HG03103 (cell line): ENCODE measurements around the gene CLDND1.

Experiments used
- ATAC-seq: cut with Tn5 transposase; IDR thresholded peaks from one replicate; pipeline ENCODE4 v1.9.1; 2021; ENCODE audit warnings: low read depth; ENCODE audit not compliant: unreplicated experiment

The CLDND1 gene

DNA sequence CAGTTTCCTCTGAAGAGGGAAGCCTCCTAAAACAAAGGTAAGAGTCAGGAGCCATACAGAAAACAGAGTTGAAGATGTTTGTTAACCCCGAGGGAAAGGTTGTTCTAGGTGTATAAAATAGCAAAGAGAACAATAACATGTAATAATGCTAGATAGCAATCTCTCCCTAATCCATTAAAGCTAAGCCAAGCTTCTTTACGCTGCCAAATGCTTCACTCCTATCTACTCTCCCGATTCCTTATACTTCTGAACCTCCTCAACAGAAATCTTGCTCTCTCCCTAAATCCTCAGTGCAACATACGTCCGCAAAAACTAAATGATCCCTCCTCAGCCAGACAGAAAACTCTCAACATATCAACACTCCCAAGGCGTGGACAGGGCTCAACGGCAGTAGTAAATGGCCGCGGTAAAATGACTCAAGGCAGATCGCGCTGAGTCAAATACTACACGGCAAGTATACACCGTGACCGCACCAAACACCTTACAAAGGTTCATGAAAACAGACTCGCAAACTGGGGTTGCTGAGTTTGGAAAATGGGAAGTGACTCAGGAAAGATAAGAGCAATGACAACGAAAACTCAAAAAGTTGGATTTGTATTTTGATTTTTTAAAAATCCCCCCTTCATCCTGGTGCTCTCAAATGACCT is 682 bp downstream of the CLDND1 start:
- ATAC-seq = peak; percentile 35

DNA sequence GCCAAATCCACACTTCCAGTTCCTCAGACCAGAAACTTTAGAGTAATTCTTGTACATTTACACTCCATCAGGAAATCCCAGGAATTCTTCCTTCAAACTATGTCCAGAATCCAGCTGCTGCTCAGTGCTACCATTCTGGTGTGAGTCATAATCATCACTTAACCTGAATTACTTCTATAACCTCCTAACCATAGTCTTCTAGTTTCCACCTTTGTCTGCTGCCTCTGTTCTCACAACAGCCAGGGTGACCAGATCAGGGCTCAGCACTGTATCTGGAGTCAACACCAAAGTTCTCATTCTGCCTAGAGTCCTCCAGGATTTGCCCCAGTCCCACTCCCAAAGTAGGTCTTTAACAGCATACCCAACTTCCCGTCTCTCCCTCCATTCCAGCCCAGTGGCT is 3.4 kb downstream of the CLDND1 start:
- ATAC-seq = no peak

DNA sequence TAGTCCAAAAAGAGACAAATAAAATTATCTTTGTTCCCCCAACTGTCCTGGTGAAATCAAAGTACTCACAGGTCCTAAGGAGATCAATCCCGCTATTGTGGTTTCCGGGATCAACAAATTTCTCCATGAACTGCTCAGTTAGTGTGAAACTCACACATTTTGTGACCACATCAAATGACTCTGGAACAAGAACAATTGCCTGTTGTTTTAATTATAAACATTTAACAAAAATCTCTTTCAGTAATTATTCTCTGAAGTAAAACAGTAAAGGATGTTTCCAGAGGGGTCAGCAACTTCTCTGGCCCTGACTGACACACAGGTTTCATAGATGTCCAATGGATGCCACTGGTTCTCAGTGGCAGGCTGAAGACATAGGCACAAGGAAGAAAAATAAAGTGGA is 3.9 kb downstream of the CLDND1 start:
- ATAC-seq = no peak

- no peak for ATAC-seq
Measured at GRCh38 chr3:98514948-98515347, 7.8 kb downstream of the CLDND1 start.

DNA sequence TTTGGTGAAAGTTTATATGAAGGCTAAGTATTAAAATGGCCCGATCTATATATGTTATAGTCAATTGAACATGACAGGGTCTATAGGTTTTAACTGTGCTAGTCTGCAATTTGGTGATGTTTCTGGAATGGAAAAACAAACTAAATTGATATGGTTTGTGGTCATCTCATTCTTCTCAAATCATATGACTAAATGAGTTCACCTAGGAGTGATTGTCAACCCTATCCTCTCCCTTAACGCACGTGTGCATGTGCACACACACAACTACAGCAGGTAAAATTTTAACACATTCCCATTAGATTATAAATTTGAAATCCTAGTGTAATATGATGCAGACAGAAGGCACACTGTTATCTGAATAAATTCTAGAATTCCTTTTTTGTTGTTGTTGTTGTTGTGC is 9.0 kb downstream of the CLDND1 start:
- ATAC-seq = no peak

- no peak for ATAC-seq
Measured at GRCh38 chr3:98513091-98513511, 9.6 kb downstream of the CLDND1 start.

DNA sequence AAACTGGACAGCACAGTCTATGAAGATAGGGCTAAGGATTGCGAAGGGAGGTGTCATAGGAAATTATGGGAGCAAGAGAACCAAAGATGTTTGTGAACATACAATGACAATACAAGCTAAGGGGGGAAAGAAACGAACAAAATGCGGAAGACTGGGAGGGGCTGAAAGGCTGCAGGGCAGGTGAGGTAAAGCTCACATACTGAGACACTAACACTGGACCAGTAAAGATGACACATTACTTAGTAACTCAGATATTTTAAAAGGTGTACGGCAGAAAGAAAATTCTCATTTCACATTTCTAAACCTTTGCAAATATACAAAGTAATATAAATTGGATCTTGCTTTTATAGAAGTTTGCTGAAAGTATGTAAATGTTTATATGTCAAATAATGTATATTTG is 10.1 kb downstream of the CLDND1 start:
- no peak for ATAC-seq

- no peak for ATAC-seq
Measured at GRCh38 chr3:98508582-98508981, 14.1 kb downstream of the CLDND1 start.

DNA sequence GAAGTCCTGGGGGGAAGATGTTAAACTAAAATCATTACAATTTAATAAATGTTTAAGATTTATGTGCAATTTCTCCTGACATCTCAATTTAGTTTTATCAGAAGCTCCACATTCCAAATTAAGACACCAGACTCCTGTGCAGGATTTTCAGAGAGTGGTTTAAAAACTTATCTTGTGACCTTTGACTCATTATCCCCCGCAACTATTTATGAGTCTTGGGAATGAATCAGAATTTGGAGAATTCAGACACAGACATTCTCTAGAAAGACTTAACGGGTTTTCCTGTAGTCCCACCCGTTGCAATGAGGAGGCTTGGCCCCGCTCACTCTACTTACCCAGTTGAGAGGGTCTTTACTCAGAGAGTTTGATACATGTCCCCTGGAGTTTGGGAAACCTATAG is 18.2 kb downstream of the CLDND1 start:
- no peak for ATAC-seq

DNA sequence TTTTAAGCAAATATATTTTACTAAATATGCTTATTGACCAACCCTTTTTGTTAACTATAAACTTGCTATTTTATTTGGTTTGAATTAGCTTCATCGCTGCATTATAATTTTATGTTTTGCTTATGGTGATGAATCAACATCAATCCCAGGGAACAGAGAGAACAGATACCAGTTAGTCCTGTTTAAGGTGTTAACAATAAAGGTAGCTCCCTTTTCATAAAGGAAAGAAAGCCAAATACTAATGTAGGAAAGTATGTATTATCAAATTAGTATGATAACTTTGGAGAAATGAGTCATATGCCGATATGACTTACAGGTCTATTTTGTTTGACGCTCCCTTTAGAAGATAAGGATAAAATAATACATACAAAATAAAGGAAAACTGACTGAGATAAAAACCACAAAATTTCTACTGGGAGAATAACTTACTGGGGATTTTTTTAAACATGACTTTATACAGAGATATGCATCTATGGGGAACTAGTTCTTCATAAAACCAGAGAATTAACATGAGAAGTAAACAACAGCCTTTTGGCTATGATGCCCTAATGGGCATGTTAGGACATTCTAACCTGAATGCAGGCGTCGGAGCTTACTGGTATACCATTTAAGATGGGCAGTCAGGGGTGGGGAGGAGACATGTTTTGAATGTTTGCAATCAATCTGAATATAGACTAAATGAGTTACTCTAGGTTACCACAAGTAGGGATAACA is 20.7 kb downstream of the CLDND1 start:
- ATAC-seq = no peak

DNA sequence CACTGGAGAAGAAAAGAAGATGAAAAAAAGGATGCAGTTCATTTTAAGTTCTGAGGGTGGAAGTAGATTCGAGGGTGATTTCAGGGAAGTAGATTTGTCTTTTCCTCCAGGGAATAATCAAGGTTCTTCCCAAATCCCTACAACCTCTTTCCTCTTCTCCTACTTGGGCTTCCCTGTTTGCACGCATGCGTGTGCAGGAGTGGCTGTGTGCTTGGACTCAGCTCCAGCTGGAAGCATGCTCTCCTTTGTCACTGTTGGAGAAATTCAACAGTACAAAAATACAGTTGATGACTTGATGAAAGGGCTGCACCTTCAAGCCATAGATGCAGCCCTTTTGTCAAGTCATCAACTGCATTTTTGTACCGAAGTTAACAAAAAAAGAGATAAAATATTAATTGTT is 21.4 kb downstream of the CLDND1 start:
- ATAC-seq = no peak

DNA sequence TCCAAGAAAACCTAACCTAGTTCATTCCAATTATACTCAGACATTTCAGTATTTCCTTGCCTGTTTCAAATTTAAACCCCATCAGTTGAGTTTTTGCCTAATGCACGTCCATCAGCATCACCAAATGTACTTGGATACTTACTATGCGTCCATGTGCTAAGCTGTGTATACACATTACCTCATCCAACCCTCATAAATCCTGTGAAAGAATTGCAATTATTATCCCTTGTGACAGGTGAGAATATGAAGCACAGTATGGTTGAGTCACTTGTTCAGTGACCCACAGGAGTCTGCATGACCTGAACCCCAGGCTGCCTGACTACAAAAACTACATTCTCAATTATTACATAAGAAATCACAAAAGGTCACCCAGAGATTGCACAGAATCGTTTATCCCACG is 22.7 kb downstream of the CLDND1 start:
- ATAC-seq = no peak

DNA sequence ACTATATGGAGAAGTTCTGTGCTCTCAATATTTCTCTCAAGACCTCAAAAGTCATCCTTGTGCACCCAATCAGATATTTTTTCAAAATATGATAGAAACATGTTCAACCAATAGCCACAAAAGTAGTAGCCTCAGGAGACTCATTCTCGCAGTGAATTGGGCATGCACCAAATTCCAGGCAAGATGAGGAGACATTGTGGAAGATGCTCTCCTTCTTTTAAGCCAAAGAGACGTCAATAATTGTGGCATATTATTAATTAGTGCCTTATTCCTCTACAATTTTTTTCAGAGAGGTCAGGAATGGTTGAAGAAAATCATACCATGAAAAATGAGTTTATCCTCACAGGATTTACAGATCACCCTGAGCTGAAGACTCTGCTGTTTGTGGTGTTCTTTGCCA is 25.3 kb downstream of the CLDND1 start, which contains the start of gene OR5K2:
Gene OR5K2 (plus strand): TSS at position 301 of the 400 bp plus-strand sequence. CDS start 0 bp downstream, at position 301.
- ATAC-seq = no peak

GRCh38 chr3:98483626-98484025 is 39.1 kb downstream of the CLDND1 start:
- ATAC-seq = no peak

- no peak for ATAC-seq
Measured at GRCh38 chr3:98482717-98483482, 39.8 kb downstream of the CLDND1 start.
